Measurements from ENCODE around the gene TRIL. TPM values are rescaled to one million over a fixed set of nuclear protein-coding genes. Genes with fewer than 3 reads are reported as not detected.

The TRIL gene
- total RNA-seq, 1 experiment from 2014 or later, result 3.0 TPM

GRCh38 chr7:28960071-28960840 lies 2.1 kb upstream of the TRIL start (continued):
- TF ChIP-seq CDX4 (CRISPR knock-in tag; IDR thresholded peaks at IDR 0.05; ENCODE audit: borderline replicate concordance) (no peak), HMGA2 (CRISPR knock-in tag; IDR thresholded peaks at IDR 0.05) (no peak), ZNF121 (CRISPR knock-in tag; IDR thresholded peaks at IDR 0.05) (no peak), ZNF281 (CRISPR knock-in tag; IDR thresholded peaks at IDR 0.05) (no peak), E2F1 (CRISPR knock-in tag; IDR thresholded peaks at IDR 0.05) (no peak)

- Mint-ChIP-seq H3K9me3 (no peaks in the 10 kb centered on the region), H3K27ac (no peak overlapping the region), H3K4me3 (peak overlapping the region; percentile 78), H3K36me3 (no peaks in the 10 kb centered on the region), H3K27me3 (ENCODE audit: low read depth) (peaks cover 61% of the 10 kb centered on the region), H3K4me1 (peaks cover 50% of the 10 kb centered on the region)
- DNase-seq (ENCODE audit: low spot score) (no peak), ATAC-seq (no peak)
- TF ChIP-seq ATF2 (CRISPR knock-in tag; IDR thresholded peaks at IDR 0.05; ENCODE audit: borderline replicate concordance, low read depth), result no peak
- TF ChIP-seq OVOL2 (CRISPR knock-in tag; IDR thresholded peaks at IDR 0.05; ENCODE audit: borderline replicate concordance), result no peak
- no peak for TF ChIP-seq ARID4B (CRISPR knock-in tag; IDR thresholded peaks at IDR 0.05; ENCODE audit: borderline replicate concordance)
- no peak for TF ChIP-seq SOX15 (CRISPR knock-in tag; IDR thresholded peaks at IDR 0.05)
- TF ChIP-seq FOXP1 (CRISPR knock-in tag; IDR thresholded peaks at IDR 0.05; ENCODE audit: borderline replicate concordance), result no peak
- no peak for TF ChIP-seq ESRRA (CRISPR knock-in tag; IDR thresholded peaks at IDR 0.05; ENCODE audit: borderline replicate concordance)
- no peak for TF ChIP-seq ZSCAN18 (CRISPR knock-in tag; IDR thresholded peaks at IDR 0.05)
- no peak for TF ChIP-seq ZNF263 (CRISPR knock-in tag; IDR thresholded peaks at IDR 0.05; ENCODE audit: low read depth)
- TF ChIP-seq ZNF281 (CRISPR knock-in tag; IDR thresholded peaks at IDR 0.05), result no peak
- TF ChIP-seq ZNF219 (CRISPR knock-in tag; IDR thresholded peaks at IDR 0.05; ENCODE audit: borderline replicate concordance), result no peak
- TF ChIP-seq USF1 (CRISPR knock-in tag; IDR thresholded peaks at IDR 0.05), result no peak
- no peak for TF ChIP-seq USF2 (CRISPR knock-in tag; IDR thresholded peaks at IDR 0.05)
- no peak for TF ChIP-seq GTF2I (CRISPR knock-in tag; conservative IDR thresholded peaks at IDR 0.05)
- TF ChIP-seq MYBL2 (CRISPR knock-in tag; IDR thresholded peaks at IDR 0.05), result no peak
- ChIA-PET CTCF (interaction anchor here (1.0 to 8.8 kb wide), 7 partner anchors 9 to 148 kb away, joined by 5 to 407 read pairs (median 42); no protein-coding TSS in a partner anchor), POLR2A (no interaction called here)
Observed at GRCh38 chr7:28958980-28959347, 834 bp upstream of the TRIL start.
